ENCODE results near the gene ZNF541. TPM values are rescaled to one million over a fixed set of nuclear protein-coding genes. Genes with fewer than 3 reads are reported as not detected.
A peak's percentile ranks its signal among the peaks of the same experiment; 100 is the strongest.

Gene ZNF541
- total and polyA plus RNA-seq, 2 experiments from 2014 or later = 0.26 to 0.42 TPM

DNA sequence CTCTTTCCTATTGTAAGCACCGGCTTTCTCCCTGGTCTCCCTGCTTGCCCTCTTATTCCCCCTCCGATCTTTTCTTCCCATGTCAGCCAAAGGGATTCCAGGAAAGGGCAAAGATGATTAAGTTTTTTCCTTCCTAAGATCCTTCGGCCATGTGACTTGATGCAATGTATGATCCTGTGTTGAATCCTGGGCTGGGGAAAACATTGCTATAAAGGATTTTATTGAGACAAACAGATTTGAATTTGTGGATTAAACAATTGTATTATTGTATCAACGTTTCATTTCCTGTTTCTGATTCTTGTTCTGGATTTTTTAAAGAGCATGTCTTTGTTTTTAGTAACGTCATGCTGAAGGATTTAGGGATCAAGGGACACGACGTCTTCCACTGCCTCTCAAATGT is 16.9 kb upstream of the ZNF541 start:
- Histone ChIP-seq H3K9me2 (ENCODE audit: insufficient read depth) (no peaks in the 10 kb centered on the region), H3K4me3 (no peak overlapping the region), H3K4me2 (no peak overlapping the region), H4K20me1 (replicated peaks; ENCODE audit: insufficient read depth) (no peaks in the 10 kb centered on the region), H3K27me3 (ENCODE audit: insufficient read depth) (no peaks in the 10 kb centered on the region), H3K36me3 (ENCODE audit: insufficient read depth) (no peaks in the 10 kb centered on the region; the same call in 1 of the 2 replicates), H2AFZ (peak overlapping the region; percentile 75; the same call in 1 of the 2 replicates), H3K27ac (ENCODE audit: low read depth) (no peak overlapping the region), H3K4me1 (ENCODE audit: insufficient read depth) (no peaks in the 10 kb centered on the region), H3F3A (replicated peaks; ENCODE audit: low read depth) (no peaks in the 10 kb centered on the region), H3K79me2 (replicated peaks; ENCODE audit: insufficient read depth) (no peaks in the 10 kb centered on the region)
- peaks cover 12% of the 10 kb centered on the region; the same call in 2 of the 3 replicates for H3K36me3 Mint-ChIP-seq (ENCODE audit: low read depth)
- DNase-seq (ENCODE audit: low spot score) = no peak
- ATAC-seq = no peak
- TF ChIP-seq, protein P1, sequence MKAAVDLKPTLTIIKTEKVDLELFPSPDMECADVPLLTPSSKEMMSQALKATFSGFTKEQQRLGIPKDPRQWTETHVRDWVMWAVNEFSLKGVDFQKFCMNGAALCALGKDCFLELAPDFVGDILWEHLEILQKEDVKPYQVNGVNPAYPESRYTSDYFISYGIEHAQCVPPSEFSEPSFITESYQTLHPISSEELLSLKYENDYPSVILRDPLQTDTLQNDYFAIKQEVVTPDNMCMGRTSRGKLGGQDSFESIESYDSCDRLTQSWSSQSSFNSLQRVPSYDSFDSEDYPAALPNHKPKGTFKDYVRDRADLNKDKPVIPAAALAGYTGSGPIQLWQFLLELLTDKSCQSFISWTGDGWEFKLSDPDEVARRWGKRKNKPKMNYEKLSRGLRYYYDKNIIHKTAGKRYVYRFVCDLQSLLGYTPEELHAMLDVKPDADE (IDR thresholded peaks at IDR 0.05) = no peak
- TF ChIP-seq, protein P2, sequence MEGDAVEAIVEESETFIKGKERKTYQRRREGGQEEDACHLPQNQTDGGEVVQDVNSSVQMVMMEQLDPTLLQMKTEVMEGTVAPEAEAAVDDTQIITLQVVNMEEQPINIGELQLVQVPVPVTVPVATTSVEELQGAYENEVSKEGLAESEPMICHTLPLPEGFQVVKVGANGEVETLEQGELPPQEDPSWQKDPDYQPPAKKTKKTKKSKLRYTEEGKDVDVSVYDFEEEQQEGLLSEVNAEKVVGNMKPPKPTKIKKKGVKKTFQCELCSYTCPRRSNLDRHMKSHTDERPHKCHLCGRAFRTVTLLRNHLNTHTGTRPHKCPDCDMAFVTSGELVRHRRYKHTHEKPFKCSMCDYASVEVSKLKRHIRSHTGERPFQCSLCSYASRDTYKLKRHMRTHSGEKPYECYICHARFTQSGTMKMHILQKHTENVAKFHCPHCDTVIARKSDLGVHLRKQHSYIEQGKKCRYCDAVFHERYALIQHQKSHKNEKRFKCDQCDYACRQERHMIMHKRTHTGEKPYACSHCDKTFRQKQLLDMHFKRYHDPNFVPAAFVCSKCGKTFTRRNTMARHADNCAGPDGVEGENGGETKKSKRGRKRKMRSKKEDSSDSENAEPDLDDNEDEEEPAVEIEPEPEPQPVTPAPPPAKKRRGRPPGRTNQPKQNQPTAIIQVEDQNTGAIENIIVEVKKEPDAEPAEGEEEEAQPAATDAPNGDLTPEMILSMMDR (conservative IDR thresholded peaks at IDR 0.05; ENCODE audit: low read depth in 2 of 2) = no peak
- TF ChIP-seq STAT1 (IDR thresholded peaks at IDR 0.05; ENCODE audit: unreplicated experiment) (no peak), ZNF114 (CRISPR knock-in tag; IDR thresholded peaks at IDR 0.05) (no peak), EZH2 (IDR thresholded peaks at IDR 0.05; ENCODE audit: low read depth, unreplicated experiment) (no peak), ZNF331 (CRISPR knock-in tag; IDR thresholded peaks at IDR 0.05; ENCODE audit: low read depth) (no peak), JUNB (IDR thresholded peaks at IDR 0.05; ENCODE audit: unreplicated experiment) (no peak), NANOG (IDR thresholded peaks at IDR 0.05; ENCODE audit: borderline replicate concordance) (no peak), EZH2phosphoT487 (IDR thresholded peaks at IDR 0.05; ENCODE audit: unreplicated experiment) (no peak), POLR2AphosphoS5 (IDR thresholded peaks at IDR 0.05; ENCODE audit: low read depth) (no peak), CREB1 (CRISPR knock-in tag; IDR thresholded peaks at IDR 0.05; ENCODE audit: low read depth) (no peak)
- TF ChIP-seq, protein P3, sequence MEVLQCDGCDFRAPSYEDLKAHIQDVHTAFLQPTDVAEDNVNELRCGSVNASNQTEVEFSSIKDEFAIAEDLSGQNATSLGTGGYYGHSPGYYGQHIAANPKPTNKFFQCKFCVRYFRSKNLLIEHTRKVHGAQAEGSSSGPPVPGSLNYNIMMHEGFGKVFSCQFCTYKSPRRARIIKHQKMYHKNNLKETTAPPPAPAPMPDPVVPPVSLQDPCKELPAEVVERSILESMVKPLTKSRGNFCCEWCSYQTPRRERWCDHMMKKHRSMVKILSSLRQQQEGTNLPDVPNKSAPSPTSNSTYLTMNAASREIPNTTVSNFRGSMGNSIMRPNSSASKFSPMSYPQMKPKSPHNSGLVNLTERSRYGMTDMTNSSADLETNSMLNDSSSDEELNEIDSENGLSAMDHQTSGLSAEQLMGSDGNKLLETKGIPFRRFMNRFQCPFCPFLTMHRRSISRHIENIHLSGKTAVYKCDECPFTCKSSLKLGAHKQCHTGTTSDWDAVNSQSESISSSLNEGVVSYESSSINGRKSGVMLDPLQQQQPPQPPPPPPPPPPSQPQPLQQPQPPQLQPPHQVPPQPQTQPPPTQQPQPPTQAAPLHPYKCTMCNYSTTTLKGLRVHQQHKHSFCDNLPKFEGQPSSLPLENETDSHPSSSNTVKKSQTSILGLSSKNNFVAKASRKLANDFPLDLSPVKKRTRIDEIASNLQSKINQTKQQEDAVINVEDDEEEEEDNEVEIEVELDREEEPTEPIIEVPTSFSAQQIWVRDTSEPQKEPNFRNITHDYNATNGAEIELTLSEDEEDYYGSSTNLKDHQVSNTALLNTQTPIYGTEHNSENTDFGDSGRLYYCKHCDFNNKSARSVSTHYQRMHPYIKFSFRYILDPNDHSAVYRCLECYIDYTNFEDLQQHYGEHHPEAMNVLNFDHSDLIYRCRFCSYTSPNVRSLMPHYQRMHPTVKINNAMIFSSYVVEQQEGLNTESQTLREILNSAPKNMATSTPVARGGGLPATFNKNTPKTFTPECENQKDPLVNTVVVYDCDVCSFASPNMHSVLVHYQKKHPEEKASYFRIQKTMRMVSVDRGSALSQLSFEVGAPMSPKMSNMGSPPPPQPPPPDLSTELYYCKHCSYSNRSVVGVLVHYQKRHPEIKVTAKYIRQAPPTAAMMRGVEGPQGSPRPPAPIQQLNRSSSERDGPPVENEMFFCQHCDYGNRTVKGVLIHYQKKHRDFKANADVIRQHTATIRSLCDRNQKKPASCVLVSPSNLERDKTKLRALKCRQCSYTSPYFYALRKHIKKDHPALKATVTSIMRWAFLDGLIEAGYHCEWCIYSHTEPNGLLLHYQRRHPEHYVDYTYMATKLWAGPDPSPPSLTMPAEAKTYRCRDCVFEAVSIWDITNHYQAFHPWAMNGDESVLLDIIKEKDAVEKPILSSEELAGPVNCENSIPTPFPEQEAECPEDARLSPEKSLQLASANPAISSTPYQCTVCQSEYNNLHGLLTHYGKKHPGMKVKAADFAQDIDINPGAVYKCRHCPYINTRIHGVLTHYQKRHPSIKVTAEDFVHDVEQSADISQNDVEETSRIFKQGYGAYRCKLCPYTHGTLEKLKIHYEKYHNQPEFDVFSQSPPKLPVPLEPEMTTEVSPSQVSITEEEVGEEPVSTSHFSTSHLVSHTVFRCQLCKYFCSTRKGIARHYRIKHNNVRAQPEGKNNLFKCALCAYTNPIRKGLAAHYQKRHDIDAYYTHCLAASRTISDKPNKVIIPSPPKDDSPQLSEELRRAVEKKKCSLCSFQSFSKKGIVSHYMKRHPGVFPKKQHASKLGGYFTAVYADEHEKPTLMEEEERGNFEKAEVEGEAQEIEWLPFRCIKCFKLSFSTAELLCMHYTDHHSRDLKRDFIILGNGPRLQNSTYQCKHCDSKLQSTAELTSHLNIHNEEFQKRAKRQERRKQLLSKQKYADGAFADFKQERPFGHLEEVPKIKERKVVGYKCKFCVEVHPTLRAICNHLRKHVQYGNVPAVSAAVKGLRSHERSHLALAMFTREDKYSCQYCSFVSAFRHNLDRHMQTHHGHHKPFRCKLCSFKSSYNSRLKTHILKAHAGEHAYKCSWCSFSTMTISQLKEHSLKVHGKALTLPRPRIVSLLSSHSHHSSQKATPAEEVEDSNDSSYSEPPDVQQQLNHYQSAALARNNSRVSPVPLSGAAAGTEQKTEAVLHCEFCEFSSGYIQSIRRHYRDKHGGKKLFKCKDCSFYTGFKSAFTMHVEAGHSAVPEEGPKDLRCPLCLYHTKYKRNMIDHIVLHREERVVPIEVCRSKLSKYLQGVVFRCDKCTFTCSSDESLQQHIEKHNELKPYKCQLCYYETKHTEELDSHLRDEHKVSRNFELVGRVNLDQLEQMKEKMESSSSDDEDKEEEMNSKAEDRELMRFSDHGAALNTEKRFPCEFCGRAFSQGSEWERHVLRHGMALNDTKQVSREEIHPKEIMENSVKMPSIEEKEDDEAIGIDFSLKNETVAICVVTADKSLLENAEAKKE (CRISPR knock-in tag; IDR thresholded peaks at IDR 0.05) = no peak
- TF ChIP-seq, protein P4, sequence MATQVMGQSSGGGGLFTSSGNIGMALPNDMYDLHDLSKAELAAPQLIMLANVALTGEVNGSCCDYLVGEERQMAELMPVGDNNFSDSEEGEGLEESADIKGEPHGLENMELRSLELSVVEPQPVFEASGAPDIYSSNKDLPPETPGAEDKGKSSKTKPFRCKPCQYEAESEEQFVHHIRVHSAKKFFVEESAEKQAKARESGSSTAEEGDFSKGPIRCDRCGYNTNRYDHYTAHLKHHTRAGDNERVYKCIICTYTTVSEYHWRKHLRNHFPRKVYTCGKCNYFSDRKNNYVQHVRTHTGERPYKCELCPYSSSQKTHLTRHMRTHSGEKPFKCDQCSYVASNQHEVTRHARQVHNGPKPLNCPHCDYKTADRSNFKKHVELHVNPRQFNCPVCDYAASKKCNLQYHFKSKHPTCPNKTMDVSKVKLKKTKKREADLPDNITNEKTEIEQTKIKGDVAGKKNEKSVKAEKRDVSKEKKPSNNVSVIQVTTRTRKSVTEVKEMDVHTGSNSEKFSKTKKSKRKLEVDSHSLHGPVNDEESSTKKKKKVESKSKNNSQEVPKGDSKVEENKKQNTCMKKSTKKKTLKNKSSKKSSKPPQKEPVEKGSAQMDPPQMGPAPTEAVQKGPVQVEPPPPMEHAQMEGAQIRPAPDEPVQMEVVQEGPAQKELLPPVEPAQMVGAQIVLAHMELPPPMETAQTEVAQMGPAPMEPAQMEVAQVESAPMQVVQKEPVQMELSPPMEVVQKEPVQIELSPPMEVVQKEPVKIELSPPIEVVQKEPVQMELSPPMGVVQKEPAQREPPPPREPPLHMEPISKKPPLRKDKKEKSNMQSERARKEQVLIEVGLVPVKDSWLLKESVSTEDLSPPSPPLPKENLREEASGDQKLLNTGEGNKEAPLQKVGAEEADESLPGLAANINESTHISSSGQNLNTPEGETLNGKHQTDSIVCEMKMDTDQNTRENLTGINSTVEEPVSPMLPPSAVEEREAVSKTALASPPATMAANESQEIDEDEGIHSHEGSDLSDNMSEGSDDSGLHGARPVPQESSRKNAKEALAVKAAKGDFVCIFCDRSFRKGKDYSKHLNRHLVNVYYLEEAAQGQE (IDR thresholded peaks at IDR 0.05; ENCODE audit: unreplicated experiment) = no peak
- no peaks in the 10 kb centered on the region for H3K4me1 Mint-ChIP-seq
- no peak overlapping the region for H3K27ac Mint-ChIP-seq
- H3K9me3 Mint-ChIP-seq = peaks cover 11% of the 10 kb centered on the region
- no peak overlapping the region for H3K4me3 Mint-ChIP-seq
- H3K27me3 Mint-ChIP-seq (ENCODE audit: insufficient read depth, low read depth, poor library complexity) = peaks cover 7% of the 10 kb centered on the region

Measured in GM23338 (cell line).